Measurements from ENCODE around the gene RBM4. TPM values are rescaled to one million over a fixed set of nuclear protein-coding genes. Genes with fewer than 3 reads are reported as not detected.

RBM4 gene
- total RNA-seq, 2 donors from 2014 or later = 105 to 137 TPM

- peak within 1 kb of the TSS; percentile 60 to 66 for H3K4me3 ChIP-seq
- intact Hi-C loops (cut with DNase I) = loop anchor here (5.0 kb wide), 1 partner anchor 85 kb away; the partner anchor contains the start of gene RBM4B
- 18% methylated on average over 56 of the region's 68 CpGs for WGBS
- TF ChIP-seq POLR2A (IDR thresholded peaks at IDR 0.05) (peak; percentile 93), CTCF (IDR thresholded peaks at IDR 0.05) (peak; percentile 57 to 88 (median 72)), POLR2AphosphoS5 (IDR thresholded peaks at IDR 0.05) (peak; percentile 99)
- peak; percentile 97 for DNase-seq (ENCODE audit: low spot score)
- H3K27ac ChIP-seq = peak within 1 kb of the TSS; percentile 80 to 83
- H3K36me3 ChIP-seq = no peaks in the 10 kb centered on the region
- peaks cover 8% of the 10 kb centered on the region for H3K4me1 ChIP-seq (replicated peaks)
- H3K27me3 ChIP-seq (replicated peaks; ENCODE audit: insufficient read depth) = no peaks in the 10 kb centered on the region
- no peaks in the 10 kb centered on the region for H3K9me3 ChIP-seq
These were observed 45.8 kb upstream of the RBM4 start, which contains the start of the genes CCDC87 and CCS for GRCh38 chr11:66592457-66593302. CCDC87 (minus strand) TSS chr11:66593063; CDS start chr11:66593015, 48 bp downstream. CCS (plus strand) TSS chr11:66593185; CDS start chr11:66593262, 77 bp downstream.

- TF ChIP-seq POLR2AphosphoS5 (IDR thresholded peaks at IDR 0.05) (no peak), CTCF (IDR thresholded peaks at IDR 0.05) (no peak), POLR2A (IDR thresholded peaks at IDR 0.05) (no peak)
- H3K4me3 ChIP-seq = peak overlapping the region; percentile 60 to 66
- no peaks in the 10 kb centered on the region for H3K27me3 ChIP-seq (replicated peaks; ENCODE audit: insufficient read depth)
- 10% methylated on average over 12 of the region's 12 CpGs for WGBS
- H3K4me1 ChIP-seq (replicated peaks) = peaks cover 8% of the 10 kb centered on the region
- peak overlapping the region; percentile 80 to 83 for H3K27ac ChIP-seq
- intact Hi-C loops (cut with DNase I) = loop anchor here (5.0 kb wide), 1 partner anchor 84 kb away; the partner anchor contains the start of gene RBM4B
- no peak for DNase-seq (ENCODE audit: low spot score)
- no peaks in the 10 kb centered on the region for H3K36me3 ChIP-seq
- H3K9me3 ChIP-seq = no peaks in the 10 kb centered on the region
These were observed 45.2 kb upstream of the RBM4 start for GRCh38 chr11:66593303-66593635.

- Histone ChIP-seq H3K4me3 (peak overlapping the region; percentile 60 to 66), H3K9me3 (no peaks in the 10 kb centered on the region), H3K27ac (peak overlapping the region in 1 of 2 donors; percentile 80), H3K27me3 (replicated peaks; ENCODE audit: insufficient read depth) (no peaks in the 10 kb centered on the region), H3K36me3 (no peaks in the 10 kb centered on the region), H3K4me1 (replicated peaks) (peaks cover 8% of the 10 kb centered on the region)
- TF ChIP-seq POLR2AphosphoS5 (IDR thresholded peaks at IDR 0.05) (no peak), POLR2A (IDR thresholded peaks at IDR 0.05) (no peak)
- DNase-seq (ENCODE audit: low spot score) = no peak
- WGBS = 66% methylated on average over 7 of the region's 7 CpGs
- intact Hi-C loops (cut with DNase I) = loop anchor here (5.0 kb wide), 1 partner anchor 84 kb away; the partner anchor contains the start of gene RBM4B
These were observed 44.9 kb upstream of the RBM4 start for GRCh38 chr11:66593650-66594049.

DNA sequence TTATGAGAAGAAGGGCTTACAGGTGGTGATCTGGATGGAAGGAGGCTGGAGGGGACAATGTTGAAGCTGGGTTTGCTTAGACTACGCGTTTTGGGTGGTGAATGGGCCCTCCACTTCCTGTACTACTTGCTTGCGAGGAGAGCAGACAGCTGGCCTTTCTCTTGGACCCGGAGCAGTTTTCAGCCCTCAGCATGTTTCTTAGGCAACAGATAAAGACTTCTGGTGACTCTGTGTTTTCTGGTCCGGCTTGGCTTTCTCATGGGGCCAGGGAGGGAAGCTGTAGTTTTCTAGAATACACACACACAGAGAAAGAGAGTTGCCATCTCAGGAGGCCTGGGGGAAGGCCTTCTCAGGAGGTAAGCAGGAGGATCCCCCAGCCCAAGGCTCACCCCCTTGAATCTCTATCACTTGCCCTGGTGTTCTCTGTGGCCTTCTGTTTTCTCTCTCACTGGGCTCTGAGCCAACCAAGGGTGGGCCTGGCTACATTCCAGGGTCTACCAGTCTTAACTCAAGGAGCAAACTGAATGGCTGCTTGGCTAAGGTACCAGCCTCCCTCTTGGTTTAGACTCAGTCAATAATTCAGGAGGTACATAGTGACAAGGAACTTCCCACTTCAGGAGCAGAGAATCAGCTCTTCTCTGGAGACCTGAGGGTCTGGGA, 43.1 kb upstream of the RBM4 start:
- no peak for TF ChIP-seq CTCF (IDR thresholded peaks at IDR 0.05)
- TF ChIP-seq POLR2AphosphoS5 (IDR thresholded peaks at IDR 0.05) = no peak
- TF ChIP-seq POLR2A (IDR thresholded peaks at IDR 0.05) = no peak
- intact Hi-C loops (cut with DNase I) = no loop called here
- no peaks in the 10 kb centered on the region for H3K27me3 ChIP-seq (replicated peaks; ENCODE audit: insufficient read depth)
- DNase-seq (ENCODE audit: low spot score) = no peak
- WGBS = 54% methylated on average over 5 of the region's 5 CpGs
- H3K9me3 ChIP-seq = no peaks in the 10 kb centered on the region
- no peak overlapping the region for H3K4me3 ChIP-seq
- no peak overlapping the region for H3K27ac ChIP-seq
- peaks cover 0 to 4% of the 10 kb centered on the region in 2 donors for H3K36me3 ChIP-seq
- peaks cover 8% of the 10 kb centered on the region for H3K4me1 ChIP-seq (replicated peaks)

DNA sequence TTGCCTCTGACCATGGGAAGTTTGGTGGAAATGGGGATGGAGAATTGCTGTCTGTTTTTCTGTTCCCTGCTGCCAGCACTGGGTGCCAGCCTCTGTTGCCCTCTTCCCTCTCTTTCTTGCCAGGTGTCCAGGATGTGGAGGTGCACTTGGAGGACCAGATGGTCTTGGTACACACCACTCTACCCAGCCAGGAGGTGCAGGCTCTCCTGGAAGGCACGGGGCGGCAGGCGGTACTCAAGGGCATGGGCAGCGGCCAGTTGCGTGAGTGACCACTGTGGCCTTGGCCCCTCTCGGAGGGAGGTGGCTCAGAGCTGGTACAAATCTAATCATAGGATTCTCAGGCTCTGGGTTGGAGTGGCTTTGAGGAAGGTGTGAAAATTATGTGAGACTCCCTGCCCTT, 39.5 kb upstream of the RBM4 start:
- H3K27ac ChIP-seq = no peak overlapping the region
- intact Hi-C loops (cut with DNase I) = no loop called here
- no peak overlapping the region for H3K4me3 ChIP-seq
- H3K36me3 ChIP-seq = peaks cover 0 to 4% of the 10 kb centered on the region in 2 donors
- no peaks in the 10 kb centered on the region for H3K27me3 ChIP-seq (replicated peaks; ENCODE audit: insufficient read depth)
- peaks cover 6% of the 10 kb centered on the region for H3K4me1 ChIP-seq (replicated peaks)
- H3K9me3 ChIP-seq = no peaks in the 10 kb centered on the region
- TF ChIP-seq POLR2AphosphoS5 (IDR thresholded peaks at IDR 0.05) = no peak
- no peak for TF ChIP-seq CTCF (IDR thresholded peaks at IDR 0.05)
- 93% methylated on average over 6 of the region's 6 CpGs for WGBS
- DNase-seq (ENCODE audit: low spot score) = no peak

Measured in prostate gland (tissue), 2 donors.